GM19455 (cell line): ENCODE measurements around the gene ITPRIPL2.

Experiments used
- ATAC-seq: cut with Tn5 transposase; IDR thresholded peaks from one replicate; pipeline ENCODE4 v1.9.1; 2021; ENCODE audit not compliant: unreplicated experiment

ITPRIPL2 gene

DNA sequence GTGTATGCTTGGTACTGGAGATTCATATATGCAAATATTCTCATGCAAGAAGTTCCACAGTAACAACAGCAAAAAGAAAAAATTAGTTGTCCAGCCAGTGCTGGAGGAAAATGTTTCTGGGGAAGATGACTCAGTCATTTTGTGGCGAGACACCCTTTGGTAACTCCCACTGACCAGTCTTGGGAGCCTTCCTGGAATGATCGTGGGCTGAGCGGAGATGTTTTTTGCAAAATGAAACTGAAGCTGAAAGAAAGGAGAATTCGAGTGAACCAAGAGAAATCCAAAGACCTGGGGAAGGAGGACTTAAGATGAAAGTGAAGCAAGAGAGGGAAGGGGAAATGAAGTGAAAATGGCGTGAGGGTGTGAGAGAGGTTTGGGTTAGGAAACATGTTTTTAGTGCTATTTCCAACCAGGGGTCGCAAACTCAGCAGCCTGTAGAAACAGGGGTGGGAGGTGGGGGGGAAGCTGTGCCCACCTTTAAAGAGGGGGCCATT lies 5.2 kb downstream of the ITPRIPL2 start:
- no peak for ATAC-seq

GRCh38 chr16:19119564-19119963 lies 5.8 kb downstream of the ITPRIPL2 start:
- ATAC-seq: no peak

DNA sequence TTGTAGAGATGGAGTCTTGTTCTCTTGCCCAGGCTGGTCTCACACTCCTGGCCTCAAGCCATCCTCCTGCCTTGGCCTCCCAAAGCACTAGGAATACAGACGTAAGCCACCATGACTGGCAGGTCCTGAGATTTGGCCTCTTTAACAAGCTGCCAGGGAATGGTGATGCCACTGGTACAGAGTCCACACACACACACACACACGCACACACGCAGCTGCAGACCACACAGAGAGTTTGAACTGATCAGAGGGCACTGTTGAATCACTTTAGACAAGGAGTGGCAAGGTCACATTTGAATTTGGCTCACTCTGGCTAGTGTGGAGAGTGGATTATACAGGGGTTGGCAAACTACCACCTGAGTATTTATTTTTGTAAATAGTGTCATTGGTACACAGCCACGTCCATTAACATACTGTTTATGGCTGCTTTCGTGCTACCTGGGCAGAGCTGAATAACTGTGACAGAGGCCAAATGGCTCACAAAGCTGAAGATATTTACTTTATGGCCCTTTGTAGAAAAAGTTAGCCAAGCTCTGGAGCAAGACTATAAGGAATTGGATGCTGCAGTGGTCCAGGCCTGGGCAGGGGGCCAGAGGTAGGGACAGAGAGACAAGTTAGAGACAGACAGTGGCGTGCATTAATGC lies 9.9 kb downstream of the ITPRIPL2 start:
- ATAC-seq: no peak

DNA sequence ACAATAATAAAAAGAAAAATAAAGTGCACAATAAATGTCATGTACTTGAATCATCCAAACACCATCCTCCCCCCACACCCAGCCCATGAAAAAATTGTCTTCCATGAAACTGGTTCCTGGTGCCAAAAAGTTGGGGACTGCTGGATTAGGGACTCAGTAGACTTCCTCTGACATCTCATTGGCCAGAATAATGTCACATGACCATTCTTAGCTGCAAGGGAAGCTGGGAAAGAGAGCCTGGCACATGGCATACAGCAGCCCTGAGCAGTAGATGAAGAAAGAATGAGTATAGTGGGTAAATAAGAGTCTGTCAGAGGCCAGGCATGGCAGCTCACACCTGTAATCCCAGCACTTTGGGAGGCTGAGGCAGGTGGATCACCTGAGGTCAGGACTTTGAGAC lies 12.5 kb downstream of the ITPRIPL2 start:
- no peak for ATAC-seq

- ATAC-seq: peak; percentile 39
Measured at GRCh38 chr16:19127205-19127604, 13.4 kb downstream of the ITPRIPL2 start.

DNA sequence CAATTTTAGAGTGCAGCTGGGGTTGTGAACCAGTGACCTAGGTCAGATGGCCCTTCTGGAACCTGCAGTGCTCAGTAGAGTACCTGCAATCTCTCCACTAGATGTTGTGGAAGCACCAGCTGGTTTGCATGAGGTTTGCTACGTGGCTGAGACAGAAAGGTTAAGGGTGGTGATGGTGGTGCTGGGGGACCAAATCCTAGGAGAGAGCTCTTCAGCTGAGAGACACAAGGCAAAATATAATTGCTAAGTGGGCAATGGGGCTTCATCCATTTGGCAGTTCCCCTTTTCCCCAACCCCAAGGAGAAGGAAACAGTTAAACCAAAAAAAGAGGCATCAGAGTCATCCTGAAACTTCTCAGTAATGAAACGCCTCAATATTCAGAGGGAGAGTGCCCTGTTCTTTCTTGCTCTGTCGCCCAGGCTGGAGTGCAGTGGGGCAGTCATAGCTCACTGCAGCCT lies 13.9 kb downstream of the ITPRIPL2 start:
- ATAC-seq: peak; percentile 50

- no peak for ATAC-seq
Measured at GRCh38 chr16:19128454-19129200, 14.9 kb downstream of the ITPRIPL2 start.

- no peak for ATAC-seq
Measured at GRCh38 chr16:19130385-19130784, 16.6 kb downstream of the ITPRIPL2 start.

GRCh38 chr16:19130852-19131824 lies 17.4 kb downstream of the ITPRIPL2 start:
- no peak for ATAC-seq

GRCh38 chr16:19131825-19132218 lies 18.1 kb downstream of the ITPRIPL2 start:
- no peak for ATAC-seq

- ATAC-seq: no peak
Measured at GRCh38 chr16:19132255-19132654, 18.5 kb downstream of the ITPRIPL2 start.

GRCh38 chr16:19132898-19133297 lies 19.1 kb downstream of the ITPRIPL2 start:
- ATAC-seq: no peak

- no peak for ATAC-seq
Measured at GRCh38 chr16:19133600-19133999, 19.8 kb downstream of the ITPRIPL2 start.

GRCh38 chr16:19135201-19135842 lies 21.6 kb downstream of the ITPRIPL2 start:
- ATAC-seq: no peak

GRCh38 chr16:19135896-19136438 lies 22.2 kb downstream of the ITPRIPL2 start:
- no peak for ATAC-seq

- no peak for ATAC-seq
Measured at GRCh38 chr16:19136549-19137196, 22.9 kb downstream of the ITPRIPL2 start.

- no peak for ATAC-seq
Measured at GRCh38 chr16:19137201-19138128, 23.7 kb downstream of the ITPRIPL2 start.

DNA sequence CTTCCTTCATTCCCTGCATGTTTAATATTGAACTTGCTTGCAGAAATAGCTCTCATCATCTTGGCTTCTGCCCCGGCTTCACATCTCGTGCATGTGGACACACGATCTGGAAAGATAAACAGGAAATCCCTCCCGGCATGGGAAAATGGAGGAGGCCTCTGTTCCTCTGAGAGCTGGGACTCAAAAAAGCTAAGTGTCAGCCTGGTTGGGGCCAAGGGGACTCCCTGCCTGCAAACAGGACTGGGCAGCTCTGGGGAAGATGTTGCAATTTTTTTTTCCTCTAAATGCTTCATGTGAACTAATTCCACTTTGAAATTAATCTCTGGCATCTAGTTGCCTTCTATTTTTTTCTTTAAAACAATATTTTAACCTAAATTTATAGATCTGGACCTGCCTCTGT lies 24.8 kb downstream of the ITPRIPL2 start:
- no peak for ATAC-seq
